GM12878 (cell line): ENCODE data around the gene NEGR1. TPM values are rescaled to one million over a fixed set of nuclear protein-coding genes. Genes with fewer than 3 reads are reported as not detected.

Experiments used
- ATAC-seq: fragments of 200-7000 bp; cut with Tn5 transposase; 3 replicates; pipeline ENCODE4 v1.9.1; 2020; ENCODE audit warnings: mild to moderate bottlenecking, moderate library complexity
- BruUV-seq: library from RNA; stranded (reverse); fragments of 400-500 nt; replicated peaks from 2 replicates; lab custom pipeline; 2021; lab: Mats Ljungman, UMichigan
- CTCF ChIA-PET: fragments of 300-600 bp; sonication (Branson Sonifier 250); formaldehyde crosslinking; extraction: SDS; loops from one replicate; lab custom pipeline; 2021; ENCODE audit warnings: inconsistent platforms; lab: Yijun Ruan, JAX
- POLR2A ChIA-PET: fragments of 350-600 bp; formaldehyde crosslinking; extraction: SDS; loops from one replicate; lab custom pipeline; 2021; ENCODE audit warnings: inconsistent platforms; lab: Charles Lee
- RAD21 ChIA-PET: fragments of 300-600 bp; sonication (Branson Sonifier 250); formaldehyde crosslinking; loops from one replicate; lab custom pipeline; 2023; ENCODE audit warnings: antibody characterized with exemption; ENCODE audit not compliant: unreplicated experiment; lab: Charles Lee
- SMC1A ChIA-PET: fragments of 300-600 bp; sonication (Branson Sonifier 250); formaldehyde crosslinking; loops from one replicate; lab custom pipeline; 2023; ENCODE audit not compliant: unreplicated experiment, uncharacterized antibody; lab: Charles Lee
- DNase-seq: peaks from one replicate; pipeline ENCODE4 v3.0.0-alpha.2; 2011; ENCODE audit warnings: low read depth, low spot score
- FAIRE-seq: peaks from 3 replicates; lab custom pipeline; 2011; peaks lifted over from hg19 to GRCh38; lab: Jason Lieb, UNC
- H2AFZ ChIP-seq: 2 replicates; pipeline ENCODE4 v1.6.0; 2011; ENCODE audit warnings: low read depth, low read length, control low read depth; ENCODE audit not compliant: control insufficient read depth
- H3K27ac ChIP-seq: 2 replicates; pipeline ENCODE4 v1.5.1; 2011; ENCODE audit warnings: control low read depth; ENCODE audit not compliant: control insufficient read depth, insufficient read depth
- H3K27me3 ChIP-seq, 2 experiments: replicated peaks in 1 of 2; 2 replicates each; pipeline versions ENCODE4 v1.6.0 to v1.6.1; 2011; ENCODE audit warnings: low read length in 1 of 2; ENCODE audit not compliant: control insufficient read depth in 2 of 2, insufficient read depth in 2 of 2
- H3K36me3 ChIP-seq, 2 experiments: 2 replicates each; pipeline ENCODE4 v1.5.1; 2011; ENCODE audit warnings: low read length in 1 of 2; ENCODE audit not compliant: control insufficient read depth in 2 of 2, insufficient read depth in 2 of 2
- H3K4me1 ChIP-seq: 2 replicates; pipeline ENCODE4 v1.6.1; 2011; ENCODE audit warnings: mild to moderate bottlenecking, low read length, moderate library complexity, mixed read lengths; ENCODE audit not compliant: control insufficient read depth, insufficient read depth
- H3K4me2 ChIP-seq: 2 replicates; pipeline ENCODE4 v1.6.0; 2011; ENCODE audit warnings: control low read depth; ENCODE audit not compliant: control insufficient read depth, insufficient read depth
- H3K4me3 ChIP-seq: fragments of 200-600 bp; sonication (generic); 2 replicates; pipeline ENCODE4 v1.5.1; 2016
- H3K79me2 ChIP-seq: 2 replicates; pipeline ENCODE4 v1.6.0; 2011; ENCODE audit warnings: low read length; ENCODE audit not compliant: control insufficient read depth, insufficient read depth
- H3K9ac ChIP-seq: 2 replicates; pipeline ENCODE4 v1.8.0; 2011; ENCODE audit warnings: low read length, control low read depth, mixed read lengths; ENCODE audit not compliant: control insufficient read depth, insufficient read depth
- H3K9me3 ChIP-seq: replicated peaks from 3 replicates; pipeline ENCODE4 v1.5.1; 2011; ENCODE audit warnings: mild to moderate bottlenecking, low read length; ENCODE audit not compliant: control insufficient read depth, insufficient read depth
- H4K20me1 ChIP-seq: 2 replicates; pipeline ENCODE4 v1.6.0; 2011; ENCODE audit not compliant: control insufficient read depth, insufficient read depth
- ATF3 ChIP-seq: IDR thresholded peaks from 2 replicates; pipeline ENCODE4 v1.6.1; 2011; ENCODE audit warnings: low read depth, mild to moderate bottlenecking, low read length, moderate library complexity, borderline replicate concordance; ENCODE audit errors: extremely low read depth
- BCLAF1 ChIP-seq: fragments of 450-650 bp; IDR thresholded peaks from 2 replicates; pipeline ENCODE4 v1.6.1; 2017; ENCODE audit warnings: antibody characterized with exemption, mild to moderate bottlenecking, moderate library complexity
- CHD1 ChIP-seq: IDR thresholded peaks from 2 replicates; pipeline ENCODE4 v1.6.1; 2012; ENCODE audit warnings: low read depth, low read length, improper control_type of control experiment
- FOS ChIP-seq: IDR thresholded peaks from 3 replicates; pipeline ENCODE4 v1.6.1; 2011; ENCODE audit warnings: borderline replicate concordance; ENCODE audit not compliant: insufficient read length; ENCODE audit errors: extremely low read depth
- GATAD2B ChIP-seq: fragments of 450-650 bp; conservative IDR thresholded peaks from 2 replicates; pipeline ENCODE4 v1.6.1; 2017; ENCODE audit warnings: low read depth, mild to moderate bottlenecking, moderate library complexity
- JUNB ChIP-seq: IDR thresholded peaks from 2 replicates; pipeline ENCODE4 v1.6.1; 2016; ENCODE audit warnings: antibody characterized with exemption, mild to moderate bottlenecking
- MAX ChIP-seq: IDR thresholded peaks from 2 replicates; pipeline ENCODE4 v1.6.1; 2012; ENCODE audit warnings: low read depth, low read length, improper control_type of control experiment
- MYC ChIP-seq: IDR thresholded peaks from 2 replicates; pipeline ENCODE4 v1.6.1; 2011; ENCODE audit warnings: mild to moderate bottlenecking, low read length, moderate library complexity, inconsistent platforms; ENCODE audit not compliant: insufficient read depth, insufficient replicate concordance, insufficient read length, severe bottlenecking
- NFYB ChIP-seq: IDR thresholded peaks from 2 replicates; pipeline ENCODE4 v1.6.1; 2011; ENCODE audit warnings: low read depth, mild to moderate bottlenecking, low read length, improper control_type of control experiment, moderate library complexity; ENCODE audit not compliant: insufficient read depth
- POLR2AphosphoS2 ChIP-seq: IDR thresholded peaks from 2 replicates; pipeline ENCODE4 v1.6.1; 2011; ENCODE audit warnings: low read depth, mild to moderate bottlenecking, low read length, improper control_type of control experiment, moderate library complexity
- PRDM15 ChIP-seq: fragments of 450-650 bp; formaldehyde crosslinking; IDR thresholded peaks from 2 replicates; pipeline ENCODE4 v1.4.0; 2020; ENCODE audit warnings: mild to moderate bottlenecking, moderate library complexity
- RELA ChIP-seq: fragments of 450-650 bp; IDR thresholded peaks from 2 replicates; pipeline ENCODE4 v1.8.0; 2014; ENCODE audit warnings: borderline replicate concordance; ENCODE audit not compliant: partially characterized antibody
- SMARCA5 ChIP-seq: fragments of 450-650 bp; IDR thresholded peaks from 2 replicates; pipeline ENCODE4 v1.6.1; 2017; ENCODE audit warnings: mild to moderate bottlenecking
- STAT1 ChIP-seq: fragments of 450-650 bp; conservative IDR thresholded peaks from 2 replicates; pipeline ENCODE4 v1.6.1; 2014; ENCODE audit warnings: antibody characterized with exemption, mild to moderate bottlenecking
- ZNF207 ChIP-seq: fragments of 450-650 bp; IDR thresholded peaks from 2 replicates; pipeline ENCODE4 v1.6.1; 2014; ENCODE audit warnings: antibody characterized with exemption, mild to moderate bottlenecking, borderline replicate concordance
- ZNF274 ChIP-seq: IDR thresholded peaks from one replicate; pipeline ENCODE4 v1.8.0; 2011; ENCODE audit not compliant: insufficient read length, insufficient read depth
- ZSCAN29 ChIP-seq: fragments of 450-650 bp; IDR thresholded peaks from 2 replicates; pipeline ENCODE4 v1.6.1; 2017; ENCODE audit warnings: mild to moderate bottlenecking, moderate library complexity
- in situ Hi-C: fragments of 300-500 bp; cut with MboI; formaldehyde crosslinking; loops from 9 replicates; pipeline ENCODE4 v1.14.3; 2018; ENCODE audit warnings: mixed read lengths
- intact Hi-C: fragments of 100-400 bp; cut with micrococcal nuclease; formaldehyde crosslinking; loops from one replicate; pipeline ENCODE4 v1.14.2; 2022; ENCODE audit not compliant: unreplicated experiment
- polyA plus RNA-seq, 11 experiments: library from polyadenylated mRNA; depleted of rRNA in 4 of 11; unstranded in 6 of 11; stranded (reverse) in 5 of 11; fragments of >200 nt; fragmentation: Nextera tagmentation in 4 of 11; fragmentation: Illumina TruSeq in 1 of 11; extraction: Ambion mirVana in 4 of 11; extraction: Trizol in 1 of 11; gene quantifications; 1 replicate in 1 of 11; 2 replicates in 10 of 11; pipeline versions ENCODE4 v1.2.1 to v1.2.3, GENCODE V29; 2011 to 2016; ENCODE audit warnings: inconsistent platforms in 2 of 11, missing spikeins in 2 of 11, low read depth in 1 of 11
- total RNA-seq, 4 experiments: library from RNA; depleted of rRNA in 3 of 4; stranded (reverse); fragments of >200 nt in 3 of 4; fragmentation: Illumina TruSeq in 1 of 4; extraction: Trizol in 1 of 4; gene quantifications; 2 replicates each; pipeline versions ENCODE4 v1.2.1 to v1.2.3, GENCODE V29; 2013 to 2021

Gene NEGR1
- total and polyA plus RNA-seq, 10 of the 15 experiments (the other 5 are each of a cell fraction or from before 2014, with no cell fraction given), result under 0.01 to 0.03 (median 0.01) TPM; not detected in 7

- no peak for TF ChIP-seq ZNF207
- TF ChIP-seq, all 136 proteins: peak for 0
Measured at GRCh38 chr1:71399594-71399993, 882.7 kb downstream of the NEGR1 start (continued).

- H3K9ac ChIP-seq, result no peak overlapping the region
- FAIRE-seq (no peak), DNase-seq (no peak), ATAC-seq (no peak)
- no peaks in the 10 kb centered on the region for H3K79me2 ChIP-seq
- no peak overlapping the region for H3K4me3 ChIP-seq
- no peaks in the 10 kb centered on the region for H3K36me3 ChIP-seq
- H3K27me3 ChIP-seq, result no peaks in the 10 kb centered on the region
- H3K4me1 ChIP-seq, result no peaks in the 10 kb centered on the region
- ChIA-PET SMC1A (no interaction called here), CTCF (no interaction called here), POLR2A (no interaction called here), RAD21 (no interaction called here)
- in situ Hi-C loops, result no loop called here
- H2AFZ ChIP-seq, result no peak overlapping the region
- BruUV-seq, result no TSS peak
- no peak overlapping the region for H3K27ac ChIP-seq
- no peaks in the 10 kb centered on the region for H3K9me3 ChIP-seq
- H4K20me1 ChIP-seq, result no peaks in the 10 kb centered on the region
- H3K4me2 ChIP-seq, result no peak overlapping the region
- TF ChIP-seq STAT1 (no peak), ATF3 (no peak), RELA (no peak), GATAD2B (no peak), JUNB (no peak), MAX (no peak), ZNF274 (no peak), FOS (no peak), PRDM15 (CRISPR knock-in tag) (no peak), SMARCA5 (no peak), ZSCAN29 (no peak), POLR2AphosphoS2 (no peak), BCLAF1 (no peak), MYC (no peak), NFYB (no peak), CHD1 (no peak)
- TF ChIP-seq, all 136 proteins: peak for 0
- intact Hi-C loops, result no loop called here
Measured at GRCh38 chr1:71393301-71393700, 889.0 kb downstream of the NEGR1 start.
